Lower lobe of right lung (tissue), 2 donors: ENCODE results near the gene ABLIM1. TPM values are rescaled to one million over a fixed set of nuclear protein-coding genes. Genes with fewer than 3 reads are reported as not detected.

Experiments used
- ATAC-seq, 2 donors: fragments of 200-7000 bp; cut with Tn5 transposase; one replicate each; pipeline ENCODE4 v1.9.1; 2020 to 2022; ENCODE audit warnings: mild to moderate bottlenecking in 2 of 2, moderate library complexity in 2 of 2
- DNase-seq: peaks from one replicate; pipeline ENCODE4 v3.0.0-alpha.2; 2020
- H3K27ac ChIP-seq: fragments of 200-600 bp; one replicate; pipeline ENCODE4 v1.8.0; 2022
- H3K27me3 ChIP-seq: fragments of 200-600 bp; one replicate; pipeline ENCODE4 v1.8.0; 2022; ENCODE audit warnings: low read depth
- H3K36me3 ChIP-seq: fragments of 200-600 bp; one replicate; pipeline ENCODE4 v1.8.0; 2022; ENCODE audit warnings: mild to moderate bottlenecking
- H3K4me1 ChIP-seq: fragments of 200-600 bp; one replicate; pipeline ENCODE4 v1.8.0; 2022
- H3K4me3 ChIP-seq: fragments of 200-600 bp; one replicate; pipeline ENCODE4 v1.8.0; 2022; ENCODE audit warnings: mild to moderate bottlenecking
- H3K9me3 ChIP-seq: fragments of 200-600 bp; one replicate; pipeline ENCODE4 v1.8.0; 2022
- CTCF ChIP-seq: fragments of 200-600 bp; IDR thresholded peaks from one replicate; pipeline ENCODE4 v1.8.0; 2022; ENCODE audit warnings: antibody characterized with exemption, mild to moderate bottlenecking
- intact Hi-C: fragments of 100-400 bp; cut with DNase I; formaldehyde crosslinking; loops from one replicate; pipeline ENCODE4 v1.11.0; 2022
- total RNA-seq: library from RNA; stranded (reverse); fragmentation: NEBNext Ultra II Directional; extraction: Animal tissue kit (Norgen Biotek cat#: 25700); gene quantifications from one replicate; pipeline ENCODE4 v1.2.1, GENCODE V29; 2021
- donor health status: DM: no; HTN: yes; CAD: no; lungs with severe emphysema.

ABLIM1 gene
- total RNA-seq, 1 donor from 2014 or later: 106 TPM

DNA sequence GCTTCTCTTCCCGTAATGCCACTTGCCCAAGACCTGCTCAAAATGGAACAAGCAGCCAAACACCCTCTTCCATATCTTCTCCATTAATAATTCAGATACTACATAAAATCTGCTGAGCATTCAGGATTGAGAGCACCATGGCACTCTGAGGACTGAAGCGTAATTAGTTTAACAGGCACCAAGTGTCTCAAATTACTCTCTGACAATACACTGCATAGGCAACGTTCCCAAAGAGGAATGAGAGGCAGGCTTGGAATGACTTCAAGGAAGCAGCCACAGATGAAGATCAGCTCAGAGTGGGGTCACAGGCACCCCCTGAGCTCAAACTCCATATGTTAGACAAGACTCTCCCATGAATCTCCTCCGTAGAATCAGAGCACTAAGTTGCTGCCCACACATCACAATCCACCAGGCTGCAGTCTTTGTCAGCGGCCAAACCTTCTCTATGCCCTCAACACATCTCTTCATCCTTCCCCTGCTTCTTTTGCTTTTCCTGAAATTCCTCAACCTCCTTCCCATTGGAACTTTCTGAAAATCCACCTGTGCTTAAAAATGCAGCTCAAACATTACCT lies 4.7 kb upstream of the ABLIM1 start:
- no peak overlapping the region for H3K27ac ChIP-seq
- intact Hi-C loops: no loop called here
- no peak overlapping the region for H3K4me3 ChIP-seq
- ATAC-seq (no peak), DNase-seq (no peak)
- no peak for TF ChIP-seq CTCF
- no peaks in the 10 kb centered on the region for H3K36me3 ChIP-seq
- no peaks in the 10 kb centered on the region for H3K27me3 ChIP-seq
- H3K4me1 ChIP-seq: peaks cover 26% of the 10 kb centered on the region
- H3K9me3 ChIP-seq: no peaks in the 10 kb centered on the region

DNA sequence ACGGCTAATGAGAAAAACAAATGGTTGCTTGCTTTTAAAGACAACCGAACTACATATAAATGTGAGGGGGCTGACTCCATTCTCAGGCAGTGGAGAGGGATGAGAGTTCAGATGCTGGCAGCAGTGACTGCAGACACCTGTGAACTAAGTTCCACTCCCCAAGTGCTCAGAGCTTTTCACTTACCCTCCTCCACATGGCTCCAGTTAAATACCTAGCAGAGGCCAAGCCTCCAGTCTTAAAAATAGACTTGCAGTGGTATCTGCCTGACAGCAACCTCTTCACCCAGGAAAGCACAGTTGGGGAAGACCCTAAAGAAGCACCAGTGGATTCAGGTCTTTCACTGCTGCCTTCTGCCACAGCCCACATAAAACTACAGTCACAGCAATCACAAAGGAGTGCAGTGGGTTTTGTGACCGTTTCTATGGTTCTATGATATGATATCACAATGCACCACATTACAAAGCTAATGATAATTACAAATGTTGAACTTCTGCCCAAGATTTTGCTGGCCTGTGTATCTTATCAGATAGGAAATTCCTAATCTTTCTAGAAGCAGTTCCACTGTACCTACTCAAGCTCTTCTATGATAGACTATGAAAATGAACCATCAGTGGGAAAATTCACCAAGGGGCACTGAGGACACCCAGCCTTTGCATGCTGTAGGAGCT lies 3.3 kb upstream of the ABLIM1 start:
- H3K27ac ChIP-seq: no peak overlapping the region
- intact Hi-C loops: no loop called here
- TF ChIP-seq CTCF: no peak
- H3K27me3 ChIP-seq: no peaks in the 10 kb centered on the region
- no peak for DNase-seq
- H3K9me3 ChIP-seq: no peaks in the 10 kb centered on the region
- no peak for ATAC-seq
- no peak overlapping the region for H3K4me3 ChIP-seq
- no peaks in the 10 kb centered on the region for H3K36me3 ChIP-seq
- peaks cover 26% of the 10 kb centered on the region for H3K4me1 ChIP-seq

GRCh38 chr10:114655671-114656070 lies 2.4 kb downstream of the ABLIM1 start:
- TF ChIP-seq CTCF: no peak
- ATAC-seq (no peak), DNase-seq (no peak)
- H3K27me3 ChIP-seq: no peaks in the 10 kb centered on the region
- H3K27ac ChIP-seq: no peak overlapping the region
- H3K9me3 ChIP-seq: no peaks in the 10 kb centered on the region
- no peaks in the 10 kb centered on the region for H3K36me3 ChIP-seq
- intact Hi-C loops: no loop called here
- H3K4me1 ChIP-seq: peaks cover 31% of the 10 kb centered on the region
- no peak overlapping the region for H3K4me3 ChIP-seq

GRCh38 chr10:114654822-114655575 lies 3.1 kb downstream of the ABLIM1 start:
- no peak overlapping the region for H3K27ac ChIP-seq
- intact Hi-C loops: no loop called here
- no peak for TF ChIP-seq CTCF
- H3K27me3 ChIP-seq: no peaks in the 10 kb centered on the region
- H3K36me3 ChIP-seq: no peaks in the 10 kb centered on the region
- no peak overlapping the region for H3K4me3 ChIP-seq
- DNase-seq (no peak), ATAC-seq (no peak)
- H3K4me1 ChIP-seq: peaks cover 38% of the 10 kb centered on the region
- H3K9me3 ChIP-seq: no peaks in the 10 kb centered on the region

GRCh38 chr10:114653926-114654325 lies 4.1 kb downstream of the ABLIM1 start:
- H3K4me1 ChIP-seq: peaks cover 47% of the 10 kb centered on the region
- DNase-seq: no peak
- peak; percentile 22 to 52 for ATAC-seq
- H3K27me3 ChIP-seq: no peaks in the 10 kb centered on the region
- no peak overlapping the region for H3K27ac ChIP-seq
- H3K36me3 ChIP-seq: no peaks in the 10 kb centered on the region
- no peak for TF ChIP-seq CTCF
- no peak overlapping the region for H3K4me3 ChIP-seq
- intact Hi-C loops: no loop called here
- H3K9me3 ChIP-seq: no peaks in the 10 kb centered on the region
